Right atrium auricular region (tissue), 2 donors: ENCODE results near the gene DLST. TPM values are rescaled to one million over a fixed set of nuclear protein-coding genes. Genes with fewer than 3 reads are reported as not detected.

Experiments
- DNase-seq: peaks from one replicate; pipeline ENCODE4 v3.0.0-alpha.2; 2019; ENCODE audit warnings: low spot score
- H3K27ac ChIP-seq, 2 donors: fragments of 200-600 bp; sonication (generic); 1 replicate in 1 of 2; 2 replicates in 1 of 2; pipeline ENCODE4 v1.5.1; 2016 to 2019
- H3K27me3 ChIP-seq, 2 donors: fragments of 200-600 bp; sonication (generic); one replicate each; pipeline versions ENCODE4 v1.5.1 to v1.6.0; 2017 to 2019
- H3K36me3 ChIP-seq: fragments of 200-600 bp; sonication (generic); one replicate; pipeline ENCODE4 v1.5.1; 2016
- H3K4me1 ChIP-seq, 2 donors: fragments of 200-600 bp; sonication (generic); one replicate each; pipeline versions ENCODE4 v1.5.1 to v1.6.0; 2017 to 2019
- H3K4me3 ChIP-seq, 2 donors: fragments of 200-600 bp; sonication (generic); 1 replicate in 1 of 2; 2 replicates in 1 of 2; pipeline ENCODE4 v1.5.1; 2017 to 2019; ENCODE audit warnings: mild to moderate bottlenecking in 1 of 2, moderate library complexity in 1 of 2
- H3K9me3 ChIP-seq, 2 donors: fragments of 200-600 bp; sonication (generic); one replicate each; pipeline ENCODE4 v1.5.1; 2019
- CTCF ChIP-seq, 2 donors: fragments of 200-600 bp; sonication (generic); IDR thresholded peaks; one replicate each; pipeline ENCODE4 v1.5.1; 2019; ENCODE audit warnings: antibody characterized with exemption in 2 of 2
- total RNA-seq, 2 donors: library from RNA; depleted of rRNA; stranded (reverse); fragments of >200 nt; gene quantifications; one replicate each; pipeline ENCODE4 v1.1.0, GENCODE V29; 2016

DLST gene
- total RNA-seq, 2 donors from 2014 or later: 71.1 to 105 TPM

- DNase-seq: no peak
- Histone ChIP-seq H3K27me3 (no peaks in the 10 kb centered on the region), H3K4me3 (no peak overlapping the region), H3K36me3 (no peaks in the 10 kb centered on the region), H3K4me1 (peaks cover 0 to 34% of the 10 kb centered on the region in 2 donors), H3K27ac (no peak overlapping the region), H3K9me3 (no peaks in the 10 kb centered on the region)
- TF ChIP-seq CTCF (IDR thresholded peaks at IDR 0.05): no peak
These were observed 69.9 kb downstream of the DLST start for GRCh38 chr14:74951443-74952179.

GRCh38 chr14:74952180-74952665, 70.5 kb downstream of the DLST start:
- peaks cover 0 to 29% of the 10 kb centered on the region in 2 donors for H3K4me1 ChIP-seq
- no peaks in the 10 kb centered on the region for H3K27me3 ChIP-seq
- no peaks in the 10 kb centered on the region for H3K9me3 ChIP-seq
- DNase-seq: no peak
- no peaks in the 10 kb centered on the region for H3K36me3 ChIP-seq
- H3K27ac ChIP-seq: no peak overlapping the region
- H3K4me3 ChIP-seq: no peak overlapping the region
- TF ChIP-seq CTCF (IDR thresholded peaks at IDR 0.05): no peak

GRCh38 chr14:74952697-74953484, 71.2 kb downstream of the DLST start:
- Histone ChIP-seq H3K36me3 (no peaks in the 10 kb centered on the region), H3K4me3 (peak overlapping the region in 1 of 2 donors; percentile 62), H3K9me3 (no peaks in the 10 kb centered on the region), H3K4me1 (peaks cover 0 to 29% of the 10 kb centered on the region in 2 donors), H3K27ac (no peak overlapping the region), H3K27me3 (no peaks in the 10 kb centered on the region)
- no peak for TF ChIP-seq CTCF (IDR thresholded peaks at IDR 0.05)
- no peak for DNase-seq

Other genes starting within 250 kb of the DLST start
- gene AREL1, start 168.8 kb upstream of the DLST start, total RNA-seq: 10 to 100 TPM; 15.6 to 16.3 TPM
- 10 to 100 TPM; 12.6 to 20.0 TPM for gene FCF1, start 168.8 kb upstream of the DLST start, total RNA-seq
- 10 to 100 TPM; 23.6 to 25.3 TPM for gene YLPM1, start 118.6 kb upstream of the DLST start, total RNA-seq
- not detected for gene PROX2, start 5.8 kb upstream of the DLST start, total RNA-seq
- gene RPS6KL1, start 41.3 kb downstream of the DLST start, total RNA-seq: 10 to 100 TPM in 1 of 2 donors, 1 to 10 TPM in 1; 7.6 to 10.3 TPM
- gene PGF, start 73.7 kb downstream of the DLST start, total RNA-seq: 1 to 10 TPM; 3.3 to 7.0 TPM
- 10 to 100 TPM; 26.1 to 35.3 TPM for gene EIF2B2, start 121.0 kb downstream of the DLST start, total RNA-seq
- 10 to 100 TPM; 16.1 to 19.1 TPM for gene MLH3, start 169.6 kb downstream of the DLST start, total RNA-seq
- 10 to 100 TPM; 11.0 to 19.5 TPM for gene ACYP1, start 182.1 kb downstream of the DLST start, total RNA-seq
- gene ZC2HC1C, start 187.7 kb downstream of the DLST start, total RNA-seq: 10 to 100 TPM in 1 of 2 donors, 1 to 10 TPM in 1; 4.8 to 10.5 TPM
- 10 to 100 TPM; 45.7 to 49.2 TPM for gene NEK9, start 245.1 kb downstream of the DLST start, total RNA-seq